Posterior cingulate gyrus (tissue), 11 donors: ENCODE data around the gene APOC3.

ENCODE experiments used
- DNase-seq, 10 donors: peaks; one replicate each; pipeline versions ENCODE4 v3.0.0 to v3.0.0-alpha.2; 2020 to 2021; ENCODE audit warnings: mixed read lengths in 3 of 10
- intact Hi-C: fragments of 100-400 bp; cut with DNase I; formaldehyde crosslinking; loops from one replicate; pipeline ENCODE4 v1.15.1; 2023

The APOC3 gene

DNA sequence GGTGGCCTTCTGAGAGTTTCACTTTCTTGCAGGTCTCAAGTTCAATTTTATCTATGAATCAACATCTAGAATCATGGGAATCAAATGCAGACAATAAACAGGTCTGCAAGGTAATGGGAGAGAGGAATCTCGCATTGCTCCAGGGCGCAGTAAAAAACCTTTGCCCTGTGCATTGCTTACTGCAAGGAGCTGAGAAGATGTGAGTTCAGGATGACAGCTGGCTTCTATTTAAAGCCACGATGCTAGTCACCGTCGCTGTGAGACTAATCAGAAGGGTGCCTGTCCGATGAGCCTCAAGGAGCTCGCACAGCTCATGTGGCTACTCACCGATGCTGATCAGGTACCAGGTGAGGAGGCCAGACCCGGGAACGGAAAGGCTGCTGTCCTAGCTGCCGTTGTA is 37.9 kb downstream of the APOC3 start:
- intact Hi-C loops: no loop called here
- no peak for DNase-seq

DNA sequence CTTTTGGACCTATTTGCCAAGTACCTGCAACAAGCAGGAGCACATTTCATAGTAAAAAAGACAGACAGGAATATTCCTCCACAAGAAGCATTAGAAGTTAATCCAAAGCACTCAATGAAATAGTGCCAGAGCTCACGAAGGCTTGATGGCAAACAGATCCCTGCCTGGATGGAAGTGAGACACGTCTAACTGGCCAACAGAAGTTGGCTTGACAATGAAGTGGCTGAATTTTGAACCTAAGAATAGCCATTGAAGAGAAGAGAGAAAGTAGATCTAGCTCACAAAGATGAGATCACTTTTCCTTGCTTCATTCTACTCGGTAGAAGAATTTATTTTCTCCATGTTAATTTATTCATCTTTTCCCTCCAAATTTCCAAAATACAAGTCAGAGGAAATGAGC is 38.4 kb downstream of the APOC3 start:
- no peak for DNase-seq
- intact Hi-C loops: no loop called here

DNA sequence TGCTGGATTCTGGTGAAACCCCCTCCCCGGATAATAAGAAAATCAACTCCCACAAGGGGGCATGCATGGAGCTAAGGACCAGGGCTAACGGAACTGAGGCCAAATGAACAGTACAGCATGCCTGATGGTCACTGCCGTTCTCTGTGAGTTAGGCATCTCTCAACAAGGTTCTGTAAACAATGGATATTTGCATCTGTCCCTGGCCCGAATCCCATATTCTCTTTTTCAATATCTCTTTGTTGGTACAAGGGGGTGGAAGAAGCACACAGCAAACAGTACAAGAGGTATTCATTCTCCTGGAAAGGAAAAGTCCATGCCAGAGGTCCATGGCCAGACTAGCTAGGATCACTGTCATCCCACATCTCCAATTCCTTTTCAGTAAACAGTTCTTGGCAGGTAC is 39.9 kb downstream of the APOC3 start:
- intact Hi-C loops: no loop called here

DNA sequence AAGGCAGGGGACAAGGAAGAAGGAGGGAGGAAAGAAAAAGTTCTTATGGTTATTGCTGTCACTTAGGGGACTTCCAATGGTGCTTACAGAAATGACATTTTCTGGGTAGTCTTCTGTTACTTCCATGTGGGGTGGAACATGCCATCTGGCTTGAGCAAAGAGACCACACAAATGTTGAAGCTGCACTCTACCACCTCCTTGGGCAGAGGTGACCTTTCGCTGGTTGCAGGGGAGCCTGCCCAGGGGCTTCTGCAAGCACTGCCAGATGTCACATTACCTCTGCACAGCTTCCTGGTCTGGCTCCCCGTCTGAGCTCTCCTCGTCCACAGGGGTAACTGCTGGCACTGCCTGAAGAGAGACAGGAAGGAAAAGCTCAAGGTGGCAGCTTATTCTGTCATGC is 40.3 kb downstream of the APOC3 start:
- no peak for DNase-seq
- intact Hi-C loops: no loop called here

More for the DNA sequence above, 39.9 kb downstream of the APOC3 start:
- peak in 1 of 10 donors; percentile 54 for DNase-seq

DNA sequence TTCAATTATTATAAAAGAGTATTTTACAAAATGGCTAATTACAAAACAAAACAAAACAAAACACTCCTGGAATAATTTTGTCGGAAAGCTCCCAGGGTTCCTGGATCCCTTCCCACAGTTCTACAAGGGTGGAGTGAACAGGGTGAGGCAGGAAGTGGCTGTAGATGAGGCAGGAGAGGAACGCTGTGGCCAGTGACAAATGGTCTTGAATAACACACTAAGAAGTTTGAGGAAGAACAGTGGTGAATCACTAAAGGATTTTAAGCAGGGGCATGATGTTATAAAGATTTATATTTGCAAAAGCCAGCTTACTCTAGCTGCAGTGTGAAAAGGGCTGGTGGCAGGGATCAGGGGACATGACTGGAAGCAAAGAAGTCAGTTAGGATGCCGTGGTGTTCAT is 41.5 kb downstream of the APOC3 start:
- DNase-seq: no peak
- intact Hi-C loops: no loop called here

DNA sequence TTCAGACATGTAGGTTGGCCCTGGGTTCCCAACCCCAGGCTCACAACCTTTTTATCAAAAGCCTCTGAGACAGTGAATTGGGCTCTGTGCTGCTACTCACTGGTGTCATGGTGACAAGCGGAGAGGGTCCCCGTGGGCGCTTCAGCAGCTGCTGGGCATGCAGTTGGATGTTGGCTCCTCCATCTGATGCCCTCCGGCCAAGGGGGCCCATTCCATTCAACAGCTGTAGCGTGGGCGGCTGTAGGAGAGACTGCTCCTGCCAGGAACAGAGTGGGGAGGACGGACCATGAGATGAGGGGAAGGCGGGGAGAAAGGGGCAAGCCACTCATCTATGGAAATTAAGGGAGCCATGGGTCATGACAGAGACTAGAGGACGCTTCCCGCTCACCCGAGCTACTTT is 43.7 kb downstream of the APOC3 start:
- DNase-seq: no peak
- intact Hi-C loops: no loop called here

DNA sequence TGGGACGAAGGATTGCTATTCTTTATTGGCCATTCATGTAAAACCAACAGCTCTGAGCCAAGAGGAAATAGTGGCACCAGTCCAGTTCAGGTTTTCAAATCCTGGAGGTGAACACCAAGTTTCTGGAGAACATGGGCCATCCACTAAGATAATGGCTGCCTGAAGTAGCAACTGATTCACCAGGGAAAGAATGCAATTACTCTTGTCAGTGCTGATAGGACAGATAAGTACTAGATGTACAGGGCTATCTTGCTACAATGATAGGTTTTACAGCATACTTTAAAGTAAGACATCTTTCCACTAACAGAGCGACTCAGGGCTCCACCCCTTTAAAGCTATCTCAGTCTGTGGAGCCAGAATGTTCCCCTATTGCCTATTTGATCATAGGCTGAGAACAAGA is 44.5 kb downstream of the APOC3 start:
- DNase-seq: no peak
- intact Hi-C loops: no loop called here

DNA sequence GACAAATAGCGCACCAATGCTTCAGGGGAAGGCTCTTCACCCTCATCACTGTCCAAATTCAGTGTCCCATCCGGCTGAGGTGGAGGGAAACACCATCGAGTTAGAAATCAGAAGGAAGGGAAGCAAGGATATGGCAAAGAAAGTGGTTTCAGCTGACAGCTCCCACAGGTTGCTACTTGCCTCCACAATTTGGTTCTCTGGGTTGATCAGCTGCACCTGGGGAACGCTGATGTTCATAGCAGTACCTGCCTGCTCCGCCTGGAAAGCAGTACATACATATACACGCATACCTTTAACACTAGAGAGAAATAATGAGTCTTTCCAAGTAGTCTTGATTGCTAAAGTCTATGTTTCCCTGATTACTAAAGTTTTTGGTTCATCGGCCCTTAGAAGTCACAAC is 45.5 kb downstream of the APOC3 start:
- no peak for DNase-seq
- intact Hi-C loops: no loop called here

DNA sequence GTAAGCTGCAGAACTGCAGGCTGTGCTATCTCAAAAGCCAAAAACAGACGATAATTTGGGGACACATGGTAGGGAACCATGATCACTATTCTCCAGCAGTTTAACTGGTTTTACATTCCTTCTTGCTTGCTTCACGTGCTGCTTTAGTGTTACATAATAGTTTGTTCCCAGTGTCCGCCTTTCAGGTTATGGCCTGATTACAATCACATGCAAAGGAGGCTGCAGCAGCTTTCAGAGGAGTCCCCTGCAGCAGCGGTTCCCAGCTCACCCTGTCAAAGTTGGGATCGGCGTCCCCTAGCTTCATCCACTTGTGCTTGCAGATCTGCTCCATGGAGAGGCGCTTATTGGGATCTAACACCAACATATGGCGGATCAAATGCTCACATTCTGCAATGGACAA is 46.9 kb downstream of the APOC3 start:
- no peak for DNase-seq
- intact Hi-C loops: no loop called here

DNA sequence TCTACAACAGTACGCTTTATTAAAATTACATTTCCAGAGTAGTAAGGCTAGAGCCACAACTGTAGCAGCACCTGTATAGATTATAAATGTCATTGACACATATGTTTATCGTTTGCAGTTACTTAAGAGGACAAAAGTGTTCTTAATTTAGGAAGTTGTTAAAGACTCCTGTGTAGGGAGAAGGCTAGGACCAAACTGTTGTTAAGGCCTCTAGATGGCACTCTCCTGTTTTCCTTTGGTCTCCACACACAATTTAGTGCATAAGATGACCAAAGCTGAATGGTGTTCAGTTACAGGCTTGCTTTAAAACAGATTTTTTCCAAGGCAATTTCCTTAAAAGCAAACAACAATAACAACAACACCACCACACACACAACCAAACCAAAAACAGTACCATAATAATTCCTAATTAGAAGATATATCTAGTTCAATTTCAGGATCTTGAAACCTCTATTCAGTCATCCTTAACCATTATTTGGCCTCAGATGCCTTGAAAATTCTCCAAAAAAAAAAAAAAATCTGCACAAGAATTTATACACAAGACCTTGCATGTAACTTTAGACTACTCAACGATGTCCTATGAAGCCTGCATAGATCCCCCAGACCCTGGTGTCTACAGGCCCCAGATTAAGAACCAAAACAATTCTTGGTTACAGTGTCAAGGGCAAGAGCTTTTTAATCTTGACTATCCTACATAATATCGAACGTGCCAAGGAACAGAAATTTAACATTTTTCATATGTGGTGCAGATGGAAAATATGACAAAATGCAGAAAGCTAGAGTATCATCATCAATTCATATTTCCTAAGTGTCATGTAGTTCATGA is 50.3 kb downstream of the APOC3 start:
- peak in 1 of 10 donors; percentile 26 for DNase-seq
- intact Hi-C loops: loop anchor here (2.0 kb wide), 1 partner anchor 219 kb away; the partner anchor contains the start of gene SIK3

DNA sequence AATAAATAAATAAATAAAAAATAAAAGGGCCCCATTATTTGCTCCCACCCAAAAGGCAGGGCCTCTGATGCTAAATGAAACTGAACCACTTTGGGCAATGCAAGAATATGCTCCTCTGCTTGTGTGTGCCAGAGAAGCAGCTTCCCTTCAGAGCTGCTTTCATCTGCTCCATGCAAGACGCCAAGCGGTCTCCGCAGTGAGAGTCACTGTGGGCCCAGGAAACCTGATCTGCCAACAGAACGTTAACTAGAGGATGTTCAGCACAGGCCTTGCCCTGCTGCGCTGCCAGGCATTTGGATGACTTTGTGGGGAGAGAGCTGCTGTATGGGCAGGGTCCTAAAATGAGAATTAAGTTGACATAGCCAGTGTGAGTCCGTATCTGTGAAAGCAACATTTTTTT is 51.4 kb downstream of the APOC3 start:
- intact Hi-C loops: no loop called here

DNA sequence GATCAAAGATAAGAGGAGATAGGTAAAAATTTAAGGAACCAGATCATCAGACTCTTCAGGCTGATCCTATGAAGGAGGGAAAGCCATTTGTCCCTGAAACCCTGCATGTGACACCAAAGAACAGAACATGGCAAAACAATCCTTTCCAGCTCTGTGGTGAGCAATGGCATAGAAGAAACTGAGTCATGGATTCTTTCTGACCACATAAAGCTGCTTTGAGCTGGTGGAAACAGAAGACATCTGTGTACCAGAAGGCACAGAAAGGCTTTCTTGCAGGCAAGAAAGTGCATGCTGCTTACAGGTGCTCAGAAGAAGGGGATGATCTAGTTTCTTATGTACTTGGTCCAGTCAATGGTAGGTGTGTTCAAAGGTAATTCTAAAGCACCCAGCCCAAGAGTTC is 52.7 kb downstream of the APOC3 start:
- DNase-seq: no peak
- intact Hi-C loops: no loop called here

More for the DNA sequence above, 51.4 kb downstream of the APOC3 start:
- DNase-seq: peak in 3 of 10 donors; percentile 41 to 89 (median 44)
